Measurements from ENCODE around the gene INO80B. TPM values are rescaled to one million over a fixed set of nuclear protein-coding genes. Genes with fewer than 3 reads are reported as not detected.
A peak's percentile ranks its signal among the peaks of the same experiment; 100 is the strongest.

INO80B gene
- total RNA-seq, 1 donor from 2014 or later = 8.7 TPM

DNA sequence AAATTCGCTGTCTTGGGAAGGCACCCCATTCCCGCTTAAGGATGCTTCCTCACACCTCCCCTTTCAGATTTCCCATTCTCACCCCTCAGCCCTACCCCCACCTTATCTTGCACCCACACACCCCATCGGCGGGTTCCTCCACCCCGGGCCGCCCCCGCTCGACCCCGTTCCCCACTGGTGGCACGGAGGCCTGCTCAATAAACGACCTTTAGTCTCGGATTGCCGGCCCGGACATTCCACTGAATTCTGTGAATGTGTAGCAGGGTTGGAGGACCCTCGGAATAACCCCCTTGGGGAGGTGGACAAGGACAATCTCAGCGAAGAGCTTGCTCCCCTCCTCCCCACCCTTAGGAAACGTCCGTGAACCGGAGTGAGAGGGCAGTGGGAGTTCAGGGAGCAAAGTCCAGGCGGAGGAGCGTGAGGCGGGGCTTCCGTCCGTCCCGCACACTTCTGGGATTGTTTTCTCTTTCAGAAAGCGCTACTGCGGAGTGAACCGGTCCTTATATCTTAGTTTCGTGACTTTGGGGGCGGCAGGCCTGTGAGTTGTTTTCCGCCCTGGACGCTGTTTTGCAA lies 47.3 kb downstream of the INO80B start:
- Histone ChIP-seq H3K4me1 (peaks cover 41% of the 10 kb centered on the region), H3K4me3 (peak overlapping the region; percentile 46)
- peaks cover 83% of the 10 kb centered on the region for H3K27me3 Mint-ChIP-seq (ENCODE audit: insufficient read depth, low read depth)

GRCh38 chr2:74502720-74503505 lies 48.0 kb downstream of the INO80B start:
- Mint-ChIP-seq H3K27me3 (ENCODE audit: insufficient read depth, low read depth) (peaks cover 78% of the 10 kb centered on the region), H3K4me1 (peaks cover 47% of the 10 kb centered on the region), H3K36me3 (peaks cover 21% of the 10 kb centered on the region), H3K9me3 (peaks cover 2% of the 10 kb centered on the region), H3K4me3 (peak overlapping the region; percentile 80), H3K27ac (no peak overlapping the region)
- no peak overlapping the region for H3K27ac ChIP-seq
- H4K20me1 ChIP-seq (ENCODE audit: low read depth) = peaks cover 35% of the 10 kb centered on the region
- DNase-seq (ENCODE audit: low spot score) = peak; percentile 54
- peak; percentile 98 for TF ChIP-seq EZH2 (IDR thresholded peaks at IDR 0.05)
- TF ChIP-seq CTCF (IDR thresholded peaks at IDR 0.05) = peak; percentile 40
- TF ChIP-seq EZH2phosphoT487 (IDR thresholded peaks at IDR 0.05) = no peak
- H3K27me3 ChIP-seq = peaks cover 82% of the 10 kb centered on the region
- H3K36me3 ChIP-seq = no peaks in the 10 kb centered on the region
- peaks cover 13% of the 10 kb centered on the region for H3K79me2 ChIP-seq (ENCODE audit: low read depth)
- H3K9me3 ChIP-seq (ENCODE audit: low read depth) = no peaks in the 10 kb centered on the region
- H3K4me3 ChIP-seq = peak overlapping the region; percentile 46
- peak overlapping the region; percentile 67 for H2AFZ ChIP-seq (replicated peaks)
- H3K4me2 ChIP-seq = peak overlapping the region; percentile 85
- H3F3A ChIP-seq (ENCODE audit: low read depth) = peaks cover 44% of the 10 kb centered on the region
- no peak overlapping the region for H3K9ac ChIP-seq
- H3K4me1 ChIP-seq = peaks cover 40% of the 10 kb centered on the region

More for the DNA sequence above, 47.3 kb downstream of the INO80B start:
- Histone ChIP-seq H3K27ac (no peak overlapping the region), H3F3A (ENCODE audit: low read depth) (peaks cover 50% of the 10 kb centered on the region), H3K36me3 (no peaks in the 10 kb centered on the region), H2AFZ (replicated peaks) (peak overlapping the region; percentile 67), H3K27me3 (peaks cover 89% of the 10 kb centered on the region), H3K4me2 (peak overlapping the region; percentile 85), H3K79me2 (ENCODE audit: low read depth) (peaks cover 13% of the 10 kb centered on the region), H3K9me3 (ENCODE audit: low read depth) (no peaks in the 10 kb centered on the region), H4K20me1 (ENCODE audit: low read depth) (peaks cover 35% of the 10 kb centered on the region), H3K9ac (no peak overlapping the region)
- peak; percentile 42 for DNase-seq (ENCODE audit: low spot score)
- no peak overlapping the region for H3K27ac Mint-ChIP-seq
- peaks cover 52% of the 10 kb centered on the region for H3K4me1 Mint-ChIP-seq
- TF ChIP-seq EZH2phosphoT487 (IDR thresholded peaks at IDR 0.05) = no peak
- no peak for TF ChIP-seq EZH2 (IDR thresholded peaks at IDR 0.05)
- TF ChIP-seq CTCF (IDR thresholded peaks at IDR 0.05) = no peak
- peaks cover 2% of the 10 kb centered on the region for H3K9me3 Mint-ChIP-seq
- H3K4me3 Mint-ChIP-seq = peak overlapping the region; percentile 80
- H3K36me3 Mint-ChIP-seq = peaks cover 21% of the 10 kb centered on the region

DNA sequence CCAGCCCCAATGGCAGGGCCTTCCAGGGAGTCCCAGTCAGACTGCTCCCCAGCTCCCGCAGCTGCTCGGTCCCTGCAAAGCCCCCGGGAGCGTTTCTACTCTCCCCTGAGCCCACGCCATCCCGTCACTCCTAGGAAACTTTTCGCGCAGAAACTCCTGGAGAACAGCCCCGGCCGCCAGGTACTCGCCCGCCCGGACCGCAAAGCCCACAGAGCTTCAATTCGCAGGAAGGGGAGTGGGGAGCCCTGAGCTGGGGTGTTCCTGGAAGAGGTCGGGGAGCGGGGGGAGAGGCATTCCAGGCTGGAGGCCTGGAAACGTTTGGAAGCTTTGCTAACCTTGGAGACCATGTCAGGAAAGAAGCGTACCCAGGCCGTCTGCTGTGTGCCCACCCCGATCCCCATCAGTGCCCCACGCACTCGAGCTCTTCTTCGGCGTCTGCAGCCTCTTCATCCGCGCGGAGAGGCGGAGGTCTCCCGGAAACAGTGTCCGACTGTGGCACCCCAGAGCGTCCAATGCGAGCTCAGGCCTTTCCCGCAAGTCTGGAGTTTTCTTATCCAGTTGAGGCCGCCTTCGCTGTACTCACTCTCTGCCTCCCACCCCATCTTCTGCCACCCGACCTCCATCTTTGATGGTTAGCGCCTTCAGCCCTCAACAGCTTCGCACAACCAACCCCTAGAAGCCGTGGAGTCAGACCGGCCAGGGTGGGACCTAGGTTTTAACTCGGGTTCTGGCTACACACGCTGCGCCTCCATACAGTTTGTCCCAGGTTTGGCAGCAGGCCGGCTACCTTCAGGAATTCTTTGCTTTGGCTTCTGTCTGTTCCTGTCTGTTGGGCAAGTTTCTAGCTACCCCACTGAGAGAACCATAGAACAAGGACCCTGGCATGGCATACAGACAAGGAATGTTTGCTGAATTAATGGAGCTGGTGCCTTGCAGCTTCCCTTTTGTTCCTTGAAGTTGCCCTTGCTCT lies 48.9 kb downstream of the INO80B start:
- peak overlapping the region; percentile 67 for H2AFZ ChIP-seq (replicated peaks)
- Mint-ChIP-seq H3K36me3 (peaks cover 21% of the 10 kb centered on the region), H3K27me3 (ENCODE audit: insufficient read depth, low read depth) (peaks cover 75% of the 10 kb centered on the region), H3K4me1 (peaks cover 48% of the 10 kb centered on the region), H3K4me3 (peak overlapping the region; percentile 80), H3K27ac (no peak overlapping the region), H3K9me3 (peaks cover 2% of the 10 kb centered on the region)
- peaks cover 31% of the 10 kb centered on the region for H3K4me1 ChIP-seq
- no peak for TF ChIP-seq EZH2 (IDR thresholded peaks at IDR 0.05)
- TF ChIP-seq EZH2phosphoT487 (IDR thresholded peaks at IDR 0.05) = no peak
- TF ChIP-seq CTCF (IDR thresholded peaks at IDR 0.05) = no peak
- H3K9me3 ChIP-seq (ENCODE audit: low read depth) = no peaks in the 10 kb centered on the region
- H3K79me2 ChIP-seq (ENCODE audit: low read depth) = peaks cover 13% of the 10 kb centered on the region
- peaks cover 44% of the 10 kb centered on the region for H3F3A ChIP-seq (ENCODE audit: low read depth)
- H4K20me1 ChIP-seq (ENCODE audit: low read depth) = peaks cover 29% of the 10 kb centered on the region
- peak overlapping the region; percentile 46 for H3K4me3 ChIP-seq
- H3K9ac ChIP-seq = no peak overlapping the region
- H3K27ac ChIP-seq = no peak overlapping the region
- DNase-seq (ENCODE audit: low spot score) = no peak
- H3K36me3 ChIP-seq = no peaks in the 10 kb centered on the region
- peaks cover 82% of the 10 kb centered on the region for H3K27me3 ChIP-seq
- H3K4me2 ChIP-seq = peak overlapping the region; percentile 85

All from neural progenitor cell (in vitro differentiated cells).